ENCODE measurements around the gene EVA1A.

Gene EVA1A

GRCh38 chr2:75447176-75447575, 113.6 kb downstream of the EVA1A start:
- no peak for DNase-seq (ENCODE audit: low spot score)

All from CD4-positive, alpha-beta T cell treated with Interleukin-6 at 100 ng/mL for 8 hours (primary cell).